ENCODE measurements around the gene TP63. TPM values are rescaled to one million over a fixed set of nuclear protein-coding genes. Genes with fewer than 3 reads are reported as not detected.

TP63 gene
- total RNA-seq, 2 donors from 2014 or later, result not detected

GRCh38 chr3:189726277-189726676, 95.1 kb downstream of the TP63 start:
- H3K36me3 ChIP-seq (replicated peaks in 1 of 2; ENCODE audit: insufficient read depth in 1 of 2, low read depth in 2 of 2), result no peaks in the 10 kb centered on the region
- H3K4me3 ChIP-seq, result no peak overlapping the region
- intact Hi-C loops (cut with DNase I), result no loop called here
- 54 to 55% methylated on average over 2 of the region's 2 CpGs for WGBS, 2 donors
- H3K27ac ChIP-seq, result no peak overlapping the region
- no peaks in the 10 kb centered on the region for H3K4me1 ChIP-seq
- no peaks in the 10 kb centered on the region for H3K9me3 ChIP-seq
- ATAC-seq, result no peak
- H3K27me3 ChIP-seq, result no peaks in the 10 kb centered on the region
- DNase-seq, result no peak
- TF ChIP-seq POLR2A (IDR thresholded peaks at IDR 0.05) (no peak), CTCF (IDR thresholded peaks at IDR 0.05) (no peak)

GRCh38 chr3:189727158-189727557, 96.0 kb downstream of the TP63 start:
- Histone ChIP-seq H3K9me3 (no peaks in the 10 kb centered on the region), H3K4me1 (no peaks in the 10 kb centered on the region), H3K36me3 (replicated peaks in 1 of 2; ENCODE audit: insufficient read depth in 1 of 2, low read depth in 2 of 2) (no peaks in the 10 kb centered on the region), H3K27ac (no peak overlapping the region), H3K4me3 (no peak overlapping the region), H3K27me3 (no peaks in the 10 kb centered on the region)
- DNase-seq, result no peak
- no peak for TF ChIP-seq CTCF (IDR thresholded peaks at IDR 0.05)
- no peak for TF ChIP-seq POLR2A (IDR thresholded peaks at IDR 0.05)
- WGBS, 2 donors, result 72 to 79% methylated on average over 1 of the region's 1 CpG
- no peak for ATAC-seq
- intact Hi-C loops (cut with DNase I), result no loop called here

- no peak for DNase-seq
- no peak for ATAC-seq
- no peaks in the 10 kb centered on the region for H3K27me3 ChIP-seq
- TF ChIP-seq CTCF (IDR thresholded peaks at IDR 0.05) (no peak), POLR2A (IDR thresholded peaks at IDR 0.05) (no peak)
- H3K4me3 ChIP-seq, result no peak overlapping the region
- no peaks in the 10 kb centered on the region for H3K9me3 ChIP-seq
- H3K4me1 ChIP-seq, result no peaks in the 10 kb centered on the region
- intact Hi-C loops (cut with DNase I), result no loop called here
- no peak overlapping the region for H3K27ac ChIP-seq
- 53 to 59% methylated on average over 4 of the region's 4 CpGs for WGBS, 2 donors
- no peaks in the 10 kb centered on the region for H3K36me3 ChIP-seq (replicated peaks in 1 of 2; ENCODE audit: insufficient read depth in 1 of 2, low read depth in 2 of 2)
Measured at GRCh38 chr3:189727898-189728297, 96.7 kb downstream of the TP63 start.

- 52 to 62% methylated on average over 1 of the region's 1 CpG for WGBS, 2 donors
- no peak for DNase-seq
- no peaks in the 10 kb centered on the region for H3K9me3 ChIP-seq
- no peaks in the 10 kb centered on the region for H3K27me3 ChIP-seq
- H3K27ac ChIP-seq, result no peak overlapping the region
- H3K4me1 ChIP-seq, result no peaks in the 10 kb centered on the region
- H3K4me3 ChIP-seq, result no peak overlapping the region
- no peak for ATAC-seq
- TF ChIP-seq POLR2A (IDR thresholded peaks at IDR 0.05), result no peak
- TF ChIP-seq CTCF (IDR thresholded peaks at IDR 0.05), result no peak
- intact Hi-C loops (cut with DNase I), result no loop called here
- H3K36me3 ChIP-seq (replicated peaks in 1 of 2; ENCODE audit: insufficient read depth in 1 of 2, low read depth in 2 of 2), result no peaks in the 10 kb centered on the region
Measured at GRCh38 chr3:189728915-189729314, 97.7 kb downstream of the TP63 start.

GRCh38 chr3:189734061-189734460, 102.9 kb downstream of the TP63 start:
- Histone ChIP-seq H3K36me3 (replicated peaks in 1 of 2; ENCODE audit: insufficient read depth in 1 of 2, low read depth in 2 of 2) (no peaks in the 10 kb centered on the region), H3K4me3 (no peak overlapping the region), H3K27me3 (no peaks in the 10 kb centered on the region), H3K27ac (no peak overlapping the region), H3K4me1 (no peaks in the 10 kb centered on the region), H3K9me3 (no peaks in the 10 kb centered on the region)
- TF ChIP-seq CTCF (IDR thresholded peaks at IDR 0.05) (no peak), POLR2A (IDR thresholded peaks at IDR 0.05) (no peak)
- ATAC-seq (no peak), DNase-seq (no peak)
- 64 to 77% methylated on average over 4 to 6 of the region's 6 CpGs for WGBS, 2 donors
- intact Hi-C loops (cut with DNase I), result no loop called here

All from body of pancreas (tissue), 4 donors.